HAP-1 (cell line): ENCODE measurements around the gene TIAM1.

ENCODE experiments used
- DNase-seq, 2 experiments: peaks; one replicate each; pipeline ENCODE4 v3.0.0-alpha.2; 2016 to 2020; ENCODE audit warnings: low spot score in 2 of 2
- H3K27me3 ChIP-seq: fragments of 250-450 bp; sonication (Bioruptor Pico); 2 replicates; pipeline ENCODE4 v1.5.1; 2020; ENCODE audit warnings: low read depth, mild to moderate bottlenecking, moderate library complexity
- H3K36me3 ChIP-seq: fragments of 250-450 bp; sonication (Bioruptor Pico); replicated peaks from 2 replicates; pipeline ENCODE4 v1.5.1; 2020; ENCODE audit warnings: mild to moderate bottlenecking
- H3K4me1 ChIP-seq: fragments of 250-450 bp; sonication (Bioruptor Pico); 2 replicates; pipeline ENCODE4 v1.5.1; 2020; ENCODE audit warnings: mild to moderate bottlenecking
- H3K4me3 ChIP-seq: fragments of 250-450 bp; sonication (Bioruptor Pico); 2 replicates; pipeline ENCODE4 v1.5.1; 2020; ENCODE audit warnings: mild to moderate bottlenecking, moderate library complexity
- H3K9me3 ChIP-seq: fragments of 250-450 bp; sonication (Bioruptor Pico); 2 replicates; pipeline ENCODE4 v1.5.1; 2020; ENCODE audit warnings: mild to moderate bottlenecking, moderate library complexity
- in situ Hi-C: fragments of 300-500 bp; cut with MboI; formaldehyde crosslinking; loops from 3 replicates; pipeline ENCODE4 v1.14.3; 2020; ENCODE audit warnings: low sequenced_read_pairs, inconsistent platforms, mixed read lengths

TIAM1 gene

GRCh38 chr21:31343680-31344480 is at the start of gene TIAM1:
TSS of gene TIAM1 (minus strand) at chr21:31344261. CDS start at chr21:31266972, 77,289 bp downstream.
- H3K9me3 ChIP-seq: no peaks in the 10 kb centered on the region
- DNase-seq: no peak
- peaks cover 26% of the 10 kb centered on the region for H3K27me3 ChIP-seq
- no peaks in the 10 kb centered on the region for H3K4me1 ChIP-seq
- no peaks in the 10 kb centered on the region for H3K36me3 ChIP-seq
- H3K4me3 ChIP-seq: no peak within 1 kb of the TSS
- in situ Hi-C loops: loop anchor here (10.0 kb wide), 1 partner anchor 261 kb away; no protein-coding TSS in a partner anchor

GRCh38 chr21:31387560-31388186 is 43.6 kb upstream of the TIAM1 start:
- no peak for DNase-seq
- in situ Hi-C loops: no loop called here
- H3K27me3 ChIP-seq: no peaks in the 10 kb centered on the region
- no peaks in the 10 kb centered on the region for H3K9me3 ChIP-seq
- no peak overlapping the region for H3K4me3 ChIP-seq
- no peaks in the 10 kb centered on the region for H3K4me1 ChIP-seq
- H3K36me3 ChIP-seq: no peaks in the 10 kb centered on the region

- no peaks in the 10 kb centered on the region for H3K27me3 ChIP-seq
- H3K36me3 ChIP-seq: no peaks in the 10 kb centered on the region
- no peaks in the 10 kb centered on the region for H3K4me1 ChIP-seq
- in situ Hi-C loops: no loop called here
- no peak for DNase-seq
- no peaks in the 10 kb centered on the region for H3K9me3 ChIP-seq
- no peak overlapping the region for H3K4me3 ChIP-seq
These were observed 41.9 kb upstream of the TIAM1 start for GRCh38 chr21:31386006-31386405.

GRCh38 chr21:31383770-31384169 is 39.7 kb upstream of the TIAM1 start:
- in situ Hi-C loops: no loop called here

GRCh38 chr21:31382060-31382459 is 38.0 kb upstream of the TIAM1 start:
- in situ Hi-C loops: no loop called here
- no peak overlapping the region for H3K4me3 ChIP-seq
- H3K4me1 ChIP-seq: no peaks in the 10 kb centered on the region
- H3K27me3 ChIP-seq: no peaks in the 10 kb centered on the region
- DNase-seq: no peak
- no peaks in the 10 kb centered on the region for H3K9me3 ChIP-seq
- no peaks in the 10 kb centered on the region for H3K36me3 ChIP-seq

More at GRCh38 chr21:31383770-31384169, 39.7 kb upstream of the TIAM1 start:
- no peaks in the 10 kb centered on the region for H3K4me1 ChIP-seq
- H3K9me3 ChIP-seq: no peaks in the 10 kb centered on the region
- H3K27me3 ChIP-seq: no peaks in the 10 kb centered on the region
- no peak overlapping the region for H3K4me3 ChIP-seq
- H3K36me3 ChIP-seq: no peaks in the 10 kb centered on the region
- DNase-seq: no peak

GRCh38 chr21:31376301-31376700 is 32.2 kb upstream of the TIAM1 start:
- Histone ChIP-seq H3K4me3 (no peak overlapping the region), H3K36me3 (no peaks in the 10 kb centered on the region), H3K9me3 (no peaks in the 10 kb centered on the region), H3K4me1 (no peaks in the 10 kb centered on the region), H3K27me3 (no peaks in the 10 kb centered on the region)
- DNase-seq: no peak
- in situ Hi-C loops: no loop called here

GRCh38 chr21:31374395-31374794 is 30.3 kb upstream of the TIAM1 start:
- DNase-seq: no peak
- in situ Hi-C loops: no loop called here
- H3K9me3 ChIP-seq: no peaks in the 10 kb centered on the region

GRCh38 chr21:31372471-31372765 is 28.4 kb upstream of the TIAM1 start:
- DNase-seq: no peak

More at GRCh38 chr21:31374395-31374794, 30.3 kb upstream of the TIAM1 start:
- Histone ChIP-seq H3K4me1 (no peaks in the 10 kb centered on the region), H3K4me3 (no peak overlapping the region), H3K36me3 (no peaks in the 10 kb centered on the region), H3K27me3 (no peaks in the 10 kb centered on the region)

GRCh38 chr21:31371715-31372470 is 27.8 kb upstream of the TIAM1 start:
- H3K9me3 ChIP-seq: no peaks in the 10 kb centered on the region
- no peaks in the 10 kb centered on the region for H3K36me3 ChIP-seq
- H3K4me1 ChIP-seq: no peaks in the 10 kb centered on the region
- no peak overlapping the region for H3K4me3 ChIP-seq
- in situ Hi-C loops: no loop called here
- DNase-seq: no peak
- no peaks in the 10 kb centered on the region for H3K27me3 ChIP-seq

More at GRCh38 chr21:31372471-31372765, 28.4 kb upstream of the TIAM1 start:
- Histone ChIP-seq H3K27me3 (no peaks in the 10 kb centered on the region), H3K36me3 (no peaks in the 10 kb centered on the region), H3K9me3 (no peaks in the 10 kb centered on the region), H3K4me1 (no peaks in the 10 kb centered on the region), H3K4me3 (no peak overlapping the region)
- in situ Hi-C loops: no loop called here

- Histone ChIP-seq H3K4me1 (no peaks in the 10 kb centered on the region), H3K4me3 (no peak overlapping the region), H3K36me3 (no peaks in the 10 kb centered on the region), H3K27me3 (no peaks in the 10 kb centered on the region), H3K9me3 (no peaks in the 10 kb centered on the region)
- in situ Hi-C loops: no loop called here
- no peak for DNase-seq
These were observed 27.0 kb upstream of the TIAM1 start for GRCh38 chr21:31370893-31371544.

- no peak for DNase-seq
- H3K36me3 ChIP-seq: no peaks in the 10 kb centered on the region
- in situ Hi-C loops: no loop called here
- H3K27me3 ChIP-seq: no peaks in the 10 kb centered on the region
- no peak overlapping the region for H3K4me3 ChIP-seq
- H3K4me1 ChIP-seq: no peaks in the 10 kb centered on the region
- H3K9me3 ChIP-seq: no peaks in the 10 kb centered on the region
These were observed 26.3 kb upstream of the TIAM1 start for GRCh38 chr21:31370281-31370892.

GRCh38 chr21:31368361-31368760 is 24.3 kb upstream of the TIAM1 start:
- Histone ChIP-seq H3K36me3 (no peaks in the 10 kb centered on the region), H3K4me1 (no peaks in the 10 kb centered on the region), H3K9me3 (no peaks in the 10 kb centered on the region), H3K27me3 (no peaks in the 10 kb centered on the region), H3K4me3 (no peak overlapping the region)
- in situ Hi-C loops: no loop called here
- DNase-seq: no peak

- H3K9me3 ChIP-seq: no peaks in the 10 kb centered on the region
- no peaks in the 10 kb centered on the region for H3K36me3 ChIP-seq
- no peak for DNase-seq
- in situ Hi-C loops: no loop called here
- no peaks in the 10 kb centered on the region for H3K27me3 ChIP-seq
- H3K4me1 ChIP-seq: no peaks in the 10 kb centered on the region
- no peak overlapping the region for H3K4me3 ChIP-seq
These were observed 23.7 kb upstream of the TIAM1 start for GRCh38 chr21:31367801-31368200.
